K562 (cell line): Measurements from ENCODE around the gene GLIPR1L1. TPM values are rescaled to one million over a fixed set of nuclear protein-coding genes. Genes with fewer than 3 reads are reported as not detected.

Experiments used
- polyA plus RNA-seq, 8 experiments: library from polyadenylated mRNA; depleted of rRNA in 4 of 8; stranded (reverse) in 5 of 8; unstranded in 3 of 8; fragments of >200 nt; fragmentation: Nextera tagmentation in 2 of 8; fragmentation: Illumina TruSeq in 1 of 8; extraction: Ambion mirVana in 2 of 8; extraction: Trizol in 1 of 8; gene quantifications; 2 replicates each; pipeline versions ENCODE4 v1.2.1 to v1.2.3, GENCODE V29; 2011 to 2014; ENCODE audit warnings: inconsistent platforms in 1 of 8, missing spikeins in 1 of 8
- total RNA-seq, 7 experiments: library from RNA; depleted of rRNA in 6 of 7; stranded (reverse); fragments of >200 nt in 6 of 7; fragmentation: Illumina TruSeq in 2 of 7; extraction: Trizol in 2 of 7; gene quantifications; 2 replicates each; pipeline versions ENCODE4 v1.2.1 to v1.2.3, GENCODE V29; 2011 to 2021; ENCODE audit warnings: low replicate concordance in 1 of 7

Gene GLIPR1L1
- total and polyA plus RNA-seq, 9 of the 15 experiments (the other 6 are each of a cell fraction or from before 2014, with no cell fraction given): not detected

Other genes with a start within 250 kb of the GLIPR1L1 start
- not detected in 2 replicates for gene KCNC2, start 124.8 kb upstream of the GLIPR1L1 start, total RNA-seq (2014; rRNA removed)
- gene KCNC2, start 124.8 kb upstream of the GLIPR1L1 start, total RNA-seq (2014; rRNA removed; fragmentation: Illumina TruSeq; extraction: Trizol): not detected in 2 replicates
- not detected in 2 replicates for gene KCNC2, start 124.8 kb upstream of the GLIPR1L1 start, total RNA-seq (2015; rRNA removed; fragmentation: Illumina TruSeq; extraction: Trizol)
- not detected in 2 replicates for gene KCNC2, start 124.8 kb upstream of the GLIPR1L1 start, total RNA-seq (2021)
- not detected in 2 replicates for gene KCNC2, start 124.8 kb upstream of the GLIPR1L1 start, polyA plus RNA-seq (2011; rRNA removed)
- not detected in 2 replicates for gene KCNC2, start 124.8 kb upstream of the GLIPR1L1 start, polyA plus RNA-seq (2014; fragmentation: Illumina TruSeq; extraction: Trizol)
- not detected for gene KCNC2, start 124.8 kb upstream of the GLIPR1L1 start, polyA plus RNA-seq (2014; fragmentation: Nextera tagmentation; extraction: Ambion mirVana)
- gene KCNC2, start 124.8 kb upstream of the GLIPR1L1 start, polyA plus RNA-seq (2014; rRNA removed): not detected in 2 replicates
- gene CAPS2, start 4.3 kb upstream of the GLIPR1L1 start, total RNA-seq (2014; rRNA removed): 0.33 TPM in 1 of 2 replicates, not detected in the other
- 0.44 and 0.54 TPM in 2 replicates for gene CAPS2, start 4.3 kb upstream of the GLIPR1L1 start, total RNA-seq (2014; rRNA removed; fragmentation: Illumina TruSeq; extraction: Trizol)
- gene CAPS2, start 4.3 kb upstream of the GLIPR1L1 start, total RNA-seq (2015; rRNA removed; fragmentation: Illumina TruSeq; extraction: Trizol): 0.51 and 0.98 TPM in 2 replicates
- 0.36 and 0.60 TPM in 2 replicates for gene CAPS2, start 4.3 kb upstream of the GLIPR1L1 start, total RNA-seq (2021)
- gene CAPS2, start 4.3 kb upstream of the GLIPR1L1 start, polyA plus RNA-seq (2011; rRNA removed): 0.10 and 0.12 TPM in 2 replicates
- 0.15 and 0.30 TPM in 2 replicates for gene CAPS2, start 4.3 kb upstream of the GLIPR1L1 start, polyA plus RNA-seq (2014; fragmentation: Illumina TruSeq; extraction: Trizol)
- gene CAPS2, start 4.3 kb upstream of the GLIPR1L1 start, polyA plus RNA-seq (2014; fragmentation: Nextera tagmentation; extraction: Ambion mirVana): under 1 TPM; 0.37 to 0.69 TPM
- gene CAPS2, start 4.3 kb upstream of the GLIPR1L1 start, polyA plus RNA-seq (2014; rRNA removed): 0.82 TPM in 1 of 2 replicates, not detected in the other
- not detected in 2 replicates for gene GLIPR1L2, start 56.4 kb downstream of the GLIPR1L1 start, total RNA-seq (2014; rRNA removed)
- gene GLIPR1L2, start 56.4 kb downstream of the GLIPR1L1 start, total RNA-seq (2014; rRNA removed; fragmentation: Illumina TruSeq; extraction: Trizol): not detected in 2 replicates
- not detected in 2 replicates for gene GLIPR1L2, start 56.4 kb downstream of the GLIPR1L1 start, total RNA-seq (2015; rRNA removed; fragmentation: Illumina TruSeq; extraction: Trizol)
- not detected in 2 replicates for gene GLIPR1L2, start 56.4 kb downstream of the GLIPR1L1 start, total RNA-seq (2021)
- gene GLIPR1L2, start 56.4 kb downstream of the GLIPR1L1 start, polyA plus RNA-seq (2011; rRNA removed): not detected in 2 replicates
- not detected in 2 replicates for gene GLIPR1L2, start 56.4 kb downstream of the GLIPR1L1 start, polyA plus RNA-seq (2014; fragmentation: Illumina TruSeq; extraction: Trizol)
- not detected for gene GLIPR1L2, start 56.4 kb downstream of the GLIPR1L1 start, polyA plus RNA-seq (2014; fragmentation: Nextera tagmentation; extraction: Ambion mirVana)
- gene GLIPR1L2, start 56.4 kb downstream of the GLIPR1L1 start, polyA plus RNA-seq (2014; rRNA removed): not detected in 2 replicates
- 0.29 and 0.45 TPM in 2 replicates for gene GLIPR1, start 146.1 kb downstream of the GLIPR1L1 start, total RNA-seq (2014; rRNA removed)
- 0.69 and 1.0 TPM in 2 replicates for gene GLIPR1, start 146.1 kb downstream of the GLIPR1L1 start, total RNA-seq (2014; rRNA removed; fragmentation: Illumina TruSeq; extraction: Trizol)
- gene GLIPR1, start 146.1 kb downstream of the GLIPR1L1 start, total RNA-seq (2015; rRNA removed; fragmentation: Illumina TruSeq; extraction: Trizol): 1.2 and 2.3 TPM in 2 replicates
- gene GLIPR1, start 146.1 kb downstream of the GLIPR1L1 start, total RNA-seq (2021): 0.98 and 1.2 TPM in 2 replicates
- gene GLIPR1, start 146.1 kb downstream of the GLIPR1L1 start, polyA plus RNA-seq (2011; rRNA removed): 0.19 and 0.26 TPM in 2 replicates
- gene GLIPR1, start 146.1 kb downstream of the GLIPR1L1 start, polyA plus RNA-seq (2014; fragmentation: Illumina TruSeq; extraction: Trizol): 0.69 and 1.2 TPM in 2 replicates
- gene GLIPR1, start 146.1 kb downstream of the GLIPR1L1 start, polyA plus RNA-seq (2014; fragmentation: Nextera tagmentation; extraction: Ambion mirVana): 1 to 10 TPM; 2.0 to 2.1 TPM
- gene GLIPR1, start 146.1 kb downstream of the GLIPR1L1 start, polyA plus RNA-seq (2014; rRNA removed): 0.34 and 0.39 TPM in 2 replicates
- 32.8 and 42.6 TPM in 2 replicates for gene KRR1, start 176.9 kb downstream of the GLIPR1L1 start, total RNA-seq (2014; rRNA removed)
- gene KRR1, start 176.9 kb downstream of the GLIPR1L1 start, total RNA-seq (2014; rRNA removed; fragmentation: Illumina TruSeq; extraction: Trizol): 102 and 131 TPM in 2 replicates
- 84.6 and 91.0 TPM in 2 replicates for gene KRR1, start 176.9 kb downstream of the GLIPR1L1 start, total RNA-seq (2015; rRNA removed; fragmentation: Illumina TruSeq; extraction: Trizol)
- gene KRR1, start 176.9 kb downstream of the GLIPR1L1 start, total RNA-seq (2021): 61.0 and 67.6 TPM in 2 replicates
- gene KRR1, start 176.9 kb downstream of the GLIPR1L1 start, polyA plus RNA-seq (2011; rRNA removed): 43.8 and 60.7 TPM in 2 replicates
- gene KRR1, start 176.9 kb downstream of the GLIPR1L1 start, polyA plus RNA-seq (2014; fragmentation: Illumina TruSeq; extraction: Trizol): 53.8 and 56.5 TPM in 2 replicates
- 10 to 100 TPM; 49.9 to 68.5 TPM for gene KRR1, start 176.9 kb downstream of the GLIPR1L1 start, polyA plus RNA-seq (2014; fragmentation: Nextera tagmentation; extraction: Ambion mirVana)
- 46.1 and 69.0 TPM in 2 replicates for gene KRR1, start 176.9 kb downstream of the GLIPR1L1 start, polyA plus RNA-seq (2014; rRNA removed)